ENCODE results near the gene TIPARP.

GRCh38 chr3:156745766-156746165, 71.4 kb downstream of the TIPARP start:
- TF ChIP-seq ZBTB44 (tag by site-specific recombination; IDR thresholded peaks at IDR 0.05): no peak
- TF ChIP-seq ZNF157 (tag by site-specific recombination; IDR thresholded peaks at IDR 0.05): no peak
- TF ChIP-seq, protein P1, sequence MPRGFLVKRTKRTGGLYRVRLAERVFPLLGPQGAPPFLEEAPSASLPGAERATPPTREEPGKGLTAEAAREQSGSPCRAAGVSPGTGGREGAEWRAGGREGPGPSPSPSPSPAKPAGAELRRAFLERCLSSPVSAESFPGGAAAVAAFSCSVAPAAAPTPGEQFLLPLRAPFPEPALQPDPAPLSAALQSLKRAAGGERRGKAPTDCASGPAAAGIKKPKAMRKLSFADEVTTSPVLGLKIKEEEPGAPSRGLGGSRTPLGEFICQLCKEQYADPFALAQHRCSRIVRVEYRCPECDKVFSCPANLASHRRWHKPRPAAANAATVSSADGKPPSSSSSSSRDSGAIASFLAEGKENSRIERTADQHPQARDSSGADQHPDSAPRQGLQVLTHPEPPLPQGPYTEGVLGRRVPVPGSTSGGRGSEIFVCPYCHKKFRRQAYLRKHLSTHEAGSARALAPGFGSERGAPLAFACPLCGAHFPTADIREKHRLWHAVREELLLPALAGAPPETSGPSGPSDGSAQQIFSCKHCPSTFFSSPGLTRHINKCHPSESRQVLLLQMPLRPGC (tag by site-specific recombination; IDR thresholded peaks at IDR 0.05): no peak

Measured in HEK293 (cell line).